Measurements from ENCODE around the gene DOCK1.

GRCh38 chr10:127354255-127354654 lies 449.0 kb downstream of the DOCK1 start:
- no peak for TF ChIP-seq CTCF (IDR thresholded peaks at IDR 0.05)
- no peak for TF ChIP-seq EZH2phosphoT487 (IDR thresholded peaks at IDR 0.05)
